Thymus (tissue), 11 donors: Measurements from ENCODE around the gene FUCA1. TPM values are rescaled to one million over a fixed set of nuclear protein-coding genes. Genes with fewer than 3 reads are reported as not detected.
"Not testable (repeated sequence)": the region's sequence is repeated elsewhere in the genome, so short reads cannot be mapped to it uniquely, and the experiment has no call there.

ENCODE experiments used
- DNase-seq, 9 donors: peaks; one replicate each; pipeline ENCODE4 v3.0.0-alpha.2; 2013; ENCODE audit warnings: low spot score in 9 of 9, low read depth in 6 of 9, missing footprints in 1 of 9
- H3K27ac ChIP-seq, 2 donors: one replicate each; pipeline ENCODE4 v1.5.1; 2013; ENCODE audit warnings: control low read depth in 1 of 2, low read depth in 1 of 2, low read length in 1 of 2, mild to moderate bottlenecking in 1 of 2, moderate library complexity in 1 of 2
- H3K27me3 ChIP-seq, 2 donors: one replicate each; pipeline ENCODE4 v1.5.1; 2013; ENCODE audit warnings: low read length in 1 of 2; ENCODE audit not compliant: control insufficient read depth in 2 of 2, insufficient read depth in 1 of 2
- H3K36me3 ChIP-seq, 2 donors: one replicate each; pipeline ENCODE4 v1.5.1; 2013; ENCODE audit warnings: low read length in 1 of 2, mild to moderate bottlenecking in 1 of 2, moderate library complexity in 1 of 2; ENCODE audit not compliant: control insufficient read depth in 2 of 2, insufficient read depth in 2 of 2
- H3K4me1 ChIP-seq, 2 donors: one replicate each; pipeline ENCODE4 v1.5.1; 2013; ENCODE audit warnings: low read length in 2 of 2; ENCODE audit not compliant: control insufficient read depth in 2 of 2, insufficient read depth in 2 of 2
- H3K4me3 ChIP-seq, 2 donors: one replicate each; pipeline ENCODE4 v1.5.1; 2013; ENCODE audit warnings: low read length in 2 of 2, control low read depth in 1 of 2, mild to moderate bottlenecking in 1 of 2
- H3K9me3 ChIP-seq, 2 donors: one replicate each; pipeline ENCODE4 v1.5.1; 2013; ENCODE audit warnings: low read length in 1 of 2, mild to moderate bottlenecking in 1 of 2; ENCODE audit not compliant: control insufficient read depth in 2 of 2, insufficient read depth in 1 of 2
- WGBS: extraction: QIAGEN DNeasy Blood & Tissue Kit; methylation state at CpG from one replicate; pipeline ENCODE4 v1.1.7; 2013; 5-methylcytosine and 5-hydroxymethylcytosine counted together
- polyA plus RNA-seq: library from polyadenylated mRNA; stranded (reverse); fragments of 200-250 nt; gene quantifications from one replicate; pipeline ENCODE4 v1.2.3, GENCODE V29; 2013
- total RNA-seq: library from RNA; stranded (reverse); fragments of 120-200 nt; gene quantifications from one replicate; pipeline ENCODE4 v1.2.4, GENCODE V29; 2013
- donor health status: healthy.

FUCA1 gene
- total and polyA plus RNA-seq, 2 donors = 25.9 to 39.5 TPM

DNA sequence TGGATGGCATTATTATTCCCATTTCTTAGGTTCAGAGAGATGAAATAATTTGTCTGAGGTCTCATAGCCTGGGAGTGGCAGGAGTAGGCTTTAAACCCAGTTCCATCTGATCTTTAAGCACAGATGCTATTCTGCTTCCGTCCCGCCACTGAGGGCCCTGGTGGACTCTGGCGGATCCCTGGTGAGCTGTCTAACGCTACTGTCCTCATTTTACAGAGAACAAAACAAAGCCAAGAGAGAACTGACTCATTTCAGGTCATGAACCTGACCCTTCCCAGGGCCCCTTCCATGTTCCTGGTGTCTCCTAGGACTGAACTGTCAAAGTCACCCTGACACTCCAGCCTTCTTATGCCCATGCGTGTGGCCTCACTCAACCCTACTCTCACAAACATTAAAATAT, 64.4 kb downstream of the FUCA1 start:
- Histone ChIP-seq H3K27ac (no peak overlapping the region), H3K27me3 (no peaks in the 10 kb centered on the region), H3K36me3 (peaks cover 16 to 29% of the 10 kb centered on the region in 2 donors), H3K9me3 (peaks cover 0 to 4% of the 10 kb centered on the region in 2 donors), H3K4me3 (no peak overlapping the region), H3K4me1 (peaks cover 8 to 35% of the 10 kb centered on the region in 2 donors)
- DNase-seq = no peak
- 97% methylated on average over 5 of the region's 5 CpGs for WGBS

DNA sequence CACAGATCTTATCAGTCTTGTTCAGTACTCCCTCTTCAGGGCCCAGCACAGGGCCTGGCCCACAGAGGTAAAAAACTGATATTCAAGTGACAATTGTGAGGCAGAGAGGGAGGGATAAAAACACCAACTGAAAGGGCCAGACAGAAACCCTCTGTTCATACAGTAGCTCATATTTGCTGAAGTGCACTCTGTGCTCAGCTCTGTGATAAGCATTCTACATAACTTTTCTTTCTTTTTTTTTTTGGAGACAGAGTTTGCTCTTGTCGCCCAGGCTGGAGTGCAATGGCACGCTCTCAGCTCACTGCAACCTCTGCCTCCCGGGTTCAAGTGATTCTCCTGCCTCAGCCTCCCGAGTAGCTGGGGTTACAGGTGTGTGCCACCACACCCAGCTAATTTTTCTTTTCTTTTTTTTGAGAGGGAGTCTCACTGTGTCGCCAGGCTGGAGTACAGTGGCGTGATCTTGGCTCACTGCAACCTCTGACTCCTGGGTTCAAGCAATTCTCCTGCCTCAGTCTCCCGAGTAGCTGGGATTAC, 65.2 kb downstream of the FUCA1 start:
- not testable (repeated sequence) for DNase-seq
- peaks cover 17 to 32% of the 10 kb centered on the region in 2 donors for H3K36me3 ChIP-seq
- 95% methylated on average over 7 of the region's 7 CpGs for WGBS

DNA sequence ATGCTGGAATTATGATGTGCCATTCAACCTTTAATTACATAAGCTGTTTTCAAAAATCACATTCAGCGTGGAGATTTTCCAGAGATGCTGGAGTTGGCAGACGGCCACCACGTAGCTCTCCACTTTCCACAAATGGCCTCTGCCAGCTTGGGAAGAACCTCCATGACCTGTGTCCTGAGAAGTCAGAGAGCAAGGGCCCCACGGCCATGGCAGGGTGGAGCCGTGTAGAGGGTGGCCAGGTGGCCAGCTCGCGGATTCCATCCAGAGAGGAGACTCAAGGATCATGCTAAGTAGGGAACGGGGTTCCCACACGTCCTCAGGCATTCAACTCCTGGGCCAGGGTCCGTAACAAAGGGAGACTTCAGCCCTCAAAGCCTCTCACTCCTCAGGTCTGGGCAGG, 66.2 kb downstream of the FUCA1 start:
- Histone ChIP-seq H3K4me3 (no peak overlapping the region), H3K9me3 (no peaks in the 10 kb centered on the region), H3K27me3 (no peaks in the 10 kb centered on the region), H3K27ac (no peak overlapping the region), H3K36me3 (peaks cover 22 to 34% of the 10 kb centered on the region in 2 donors), H3K4me1 (peaks cover 8 to 30% of the 10 kb centered on the region in 2 donors)
- 86% methylated on average over 10 of the region's 10 CpGs for WGBS
- no peak for DNase-seq

More for the DNA sequence above, 65.2 kb downstream of the FUCA1 start:
- H3K9me3 ChIP-seq, H3K27me3 ChIP-seq, H3K4me3 ChIP-seq, H3K27ac ChIP-seq: not testable (repeated sequence)
- peaks cover 8 to 35% of the 10 kb centered on the region in 2 donors for H3K4me1 ChIP-seq

DNA sequence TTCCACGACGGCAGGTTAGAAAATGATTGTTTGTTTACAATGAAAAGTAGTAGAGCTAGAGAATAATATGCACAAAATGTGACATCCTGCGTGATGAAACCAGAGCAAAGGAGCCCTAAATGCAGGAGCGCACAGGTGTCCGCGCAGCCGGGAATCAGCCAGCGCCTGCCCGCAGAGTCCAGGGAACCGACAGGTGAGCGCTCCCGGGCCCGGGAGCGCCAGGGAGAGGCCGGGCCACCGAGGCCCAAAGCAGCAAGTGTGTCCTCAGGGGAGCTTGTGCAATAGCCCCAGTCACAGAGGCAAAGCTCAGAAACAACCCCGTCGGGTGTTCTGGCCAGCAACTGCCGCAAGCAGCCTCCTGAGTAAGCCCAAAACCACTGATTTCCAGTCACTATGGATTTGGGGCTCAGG, 66.7 kb downstream of the FUCA1 start:
- Histone ChIP-seq H3K27me3 (no peaks in the 10 kb centered on the region), H3K36me3 (peaks cover 27 to 37% of the 10 kb centered on the region in 2 donors), H3K9me3 (no peaks in the 10 kb centered on the region), H3K4me3 (peak overlapping the region; percentile 50 to 82), H3K27ac (peak overlapping the region; percentile 75 to 80), H3K4me1 (peaks cover 8 to 30% of the 10 kb centered on the region in 2 donors)
- no peak for DNase-seq
- WGBS = 57% methylated on average over 19 of the region's 19 CpGs

DNA sequence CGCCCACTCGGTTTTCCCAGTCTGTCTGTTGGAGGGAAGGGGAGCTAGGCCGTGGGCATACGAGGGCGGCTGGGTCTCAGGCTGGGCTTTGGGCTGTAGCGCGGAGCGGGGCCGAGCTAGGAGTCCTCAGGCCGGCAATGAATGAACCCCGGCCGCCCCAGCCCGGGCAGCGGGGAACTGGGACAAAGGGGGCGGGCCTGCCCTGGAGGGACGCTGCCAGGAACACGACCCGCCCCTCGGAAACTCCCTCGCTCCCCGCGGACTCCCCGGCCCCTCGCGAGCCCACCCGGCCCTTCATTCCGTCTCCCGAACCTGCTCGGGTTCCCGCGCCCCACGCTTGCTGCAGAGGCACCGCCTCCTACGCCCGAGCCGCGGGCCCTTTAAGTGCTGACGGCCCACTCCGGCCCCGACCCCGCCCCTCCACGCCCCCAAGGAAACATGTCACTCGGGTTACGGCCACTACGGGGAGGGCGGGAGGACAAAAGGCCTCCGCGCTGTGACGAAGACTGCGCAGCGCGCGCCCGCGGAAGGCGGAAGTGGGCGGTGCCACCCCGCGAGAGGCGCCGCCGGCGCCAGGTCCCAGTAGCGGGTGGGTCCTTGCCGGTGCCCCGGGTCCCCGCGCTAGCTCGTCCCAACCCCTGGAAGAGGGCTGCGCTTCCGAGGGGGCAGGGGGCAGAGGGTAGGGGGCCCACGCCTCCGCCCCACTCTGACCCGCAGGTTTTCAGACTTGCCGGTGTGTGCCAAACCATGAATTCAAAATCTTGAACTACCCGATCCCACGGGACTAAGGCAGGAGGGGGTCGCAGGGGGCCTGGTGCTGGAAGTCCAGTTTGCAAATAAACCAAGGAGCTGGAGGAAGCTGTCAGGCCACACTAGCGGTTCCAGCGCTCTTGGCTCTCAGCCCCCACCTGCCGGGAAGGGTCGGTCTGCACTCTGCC, 67.4 kb downstream of the FUCA1 start, which contains the start of gene GALE:
TSS of gene GALE (minus strand) at position 355 of the 938 bp plus-strand sequence. CDS start 1,747 bp downstream, outside the sequence.
- Histone ChIP-seq H3K4me3 (peak within 1 kb of the TSS; percentile 50 to 82), H3K27ac (peak within 1 kb of the TSS; percentile 75 to 80), H3K27me3 (no peaks in the 10 kb centered on the region), H3K9me3 (no peaks in the 10 kb centered on the region), H3K36me3 (peaks cover 34 to 40% of the 10 kb centered on the region in 2 donors), H3K4me1 (peaks cover 8 to 30% of the 10 kb centered on the region in 2 donors)
- WGBS = under 1% methylated on average over 82 of the region's 82 CpGs
- peak; percentile 91 to 99 (median 97) for DNase-seq

DNA sequence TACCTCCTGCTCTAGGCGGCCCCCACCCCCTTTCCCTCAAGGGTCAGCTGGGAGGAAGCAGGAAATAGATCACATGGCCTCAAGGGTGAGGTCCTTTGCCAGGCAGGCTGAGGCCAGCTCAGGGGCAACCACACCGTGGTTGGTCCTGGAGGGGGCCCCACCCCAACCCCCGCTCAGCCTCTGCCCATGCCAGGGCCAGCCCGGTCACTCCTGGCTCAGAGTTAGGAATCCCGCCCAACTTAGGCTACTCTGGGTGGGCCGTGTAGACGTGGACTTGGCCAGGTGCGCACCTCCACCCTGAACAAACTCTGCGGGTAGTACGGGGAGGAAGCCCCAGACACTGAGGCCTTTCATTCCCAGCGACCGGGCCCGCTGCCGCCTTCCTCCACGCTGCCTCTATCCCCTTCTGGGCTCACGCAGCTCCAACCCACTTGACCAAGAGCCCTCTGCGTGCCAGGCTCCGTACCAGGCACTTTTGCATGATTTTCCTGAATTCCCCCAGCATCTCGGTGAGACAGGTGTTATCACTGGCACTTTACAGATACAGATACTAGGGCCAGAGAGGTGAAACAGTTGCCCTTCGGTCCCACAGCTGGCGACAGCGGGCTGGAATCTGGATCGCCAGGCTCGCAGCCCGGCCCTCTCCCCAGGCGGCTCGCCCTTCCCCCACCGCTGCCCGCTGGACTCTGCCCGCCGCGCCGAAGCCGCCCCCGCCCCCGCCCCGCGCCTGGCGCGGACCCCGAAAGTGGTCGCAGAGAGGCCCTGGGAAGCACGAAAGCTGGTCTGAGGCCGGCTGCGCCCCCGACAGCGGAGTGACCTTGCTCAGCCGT, 68.3 kb downstream of the FUCA1 start:
- H3K27ac ChIP-seq = peak overlapping the region; percentile 64 to 74
- H3K4me3 ChIP-seq = peak overlapping the region; percentile 50 to 82
- H3K27me3 ChIP-seq = no peaks in the 10 kb centered on the region
- 5% methylated on average over 48 of the region's 48 CpGs for WGBS
- H3K36me3 ChIP-seq = peaks cover 39 to 41% of the 10 kb centered on the region in 2 donors
- H3K4me1 ChIP-seq = peaks cover 8 to 30% of the 10 kb centered on the region in 2 donors
- H3K9me3 ChIP-seq = no peaks in the 10 kb centered on the region
- no peak for DNase-seq

DNA sequence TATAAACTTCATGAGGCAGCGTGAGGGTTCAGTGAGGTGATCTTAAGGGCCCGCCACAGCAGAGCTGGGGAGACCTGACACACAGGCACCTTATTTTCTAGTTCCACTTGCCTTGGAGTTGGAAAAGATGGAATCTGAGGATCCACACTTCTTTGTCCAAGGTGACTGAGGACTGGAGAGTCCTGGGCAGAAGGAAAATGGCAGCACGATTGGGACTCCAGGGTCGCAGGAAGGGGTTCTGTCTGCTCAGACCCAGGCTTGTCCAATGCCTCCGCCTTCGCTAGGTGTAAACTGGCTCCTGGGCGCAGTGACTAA, 68.9 kb downstream of the FUCA1 start:
- WGBS = 91% methylated on average over 7 of the region's 7 CpGs
- Histone ChIP-seq H3K4me3 (no peak overlapping the region), H3K27ac (peak overlapping the region in 1 of 2 donors; percentile 70), H3K9me3 (no peaks in the 10 kb centered on the region), H3K27me3 (no peaks in the 10 kb centered on the region), H3K36me3 (peaks cover 45 to 46% of the 10 kb centered on the region in 2 donors), H3K4me1 (peaks cover 8 to 29% of the 10 kb centered on the region in 2 donors)
- DNase-seq = no peak

DNA sequence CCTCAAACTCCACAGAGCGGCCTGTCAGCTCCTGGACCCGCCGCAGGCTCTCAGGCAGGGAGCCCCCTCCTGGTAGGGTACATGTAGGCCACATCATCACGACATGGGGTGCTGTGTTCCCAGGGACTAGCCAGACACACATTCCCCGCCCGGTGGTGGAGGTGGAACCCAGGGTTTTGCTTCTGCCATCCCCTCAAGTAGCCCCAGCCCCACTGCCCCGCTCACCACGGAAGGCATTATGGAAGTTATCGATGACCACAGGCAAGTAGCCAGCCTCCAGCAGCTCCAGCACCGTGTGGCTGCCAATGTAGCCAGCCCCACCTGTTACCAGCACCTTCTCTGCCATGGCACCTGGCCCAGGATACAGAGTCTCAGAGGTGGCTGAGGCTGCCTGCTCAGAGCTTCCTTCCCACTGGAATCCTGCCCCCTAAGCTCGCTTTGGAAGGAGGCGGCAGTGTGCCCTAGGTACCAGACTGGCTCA, 69.4 kb downstream of the FUCA1 start:
- Histone ChIP-seq H3K4me1 (peaks cover 8 to 26% of the 10 kb centered on the region in 2 donors), H3K27ac (no peak overlapping the region), H3K4me3 (no peak overlapping the region), H3K36me3 (peaks cover 45 to 46% of the 10 kb centered on the region in 2 donors), H3K27me3 (no peaks in the 10 kb centered on the region), H3K9me3 (no peaks in the 10 kb centered on the region)
- DNase-seq = no peak
- WGBS = 95% methylated on average over 12 of the region's 12 CpGs
